A549 (cell line): ENCODE results near the gene L3MBTL2. TPM values are rescaled to one million over a fixed set of nuclear protein-coding genes. Genes with fewer than 3 reads are reported as not detected.

Experiments used
- ATAC-seq, 2 experiments: fragments of 200-7000 bp in 1 of 2; fragments of >200 bp in 1 of 2; cut with Nextera tagmentation in 1 of 2; cut with Tn5 transposase in 1 of 2; 3 replicates each; pipeline versions ENCODE4 v1.8.0 to v1.9.1; 2018 to 2020; ENCODE audit warnings: mild to moderate bottlenecking in 1 of 2, moderate library complexity in 1 of 2
- CTCF ChIA-PET: fragments of 300-600 bp; sonication (Branson Sonifier 250); formaldehyde crosslinking; extraction: SDS; loops from one replicate; lab custom pipeline; 2021; ENCODE audit warnings: antibody characterized with exemption, inconsistent platforms; lab: Yijun Ruan, JAX
- POLR2A ChIA-PET: fragments of 350-600 bp; formaldehyde crosslinking; extraction: SDS; loops from one replicate; lab custom pipeline; 2021; ENCODE audit warnings: antibody characterized with exemption, inconsistent platforms; lab: Yijun Ruan, JAX
- DNase-seq, 2 experiments: peaks; one replicate each; pipeline versions ENCODE4 v3.0.0 to v3.0.0-alpha.2; 2011 to 2016; ENCODE audit warnings: low read depth in 1 of 2, low spot score in 1 of 2
- FAIRE-seq: peaks from 2 replicates; lab custom pipeline; 2011; peaks lifted over from hg19 to GRCh38; lab: Jason Lieb, UNC
- H3K27ac ChIP-seq, 2 experiments: fragments of >200 bp; sonication (Bioruptor Twin); formaldehyde crosslinking; 3 replicates each; pipeline ENCODE4 v1.5.1; 2016 to 2017
- H3K4me1 ChIP-seq: fragments of >200 bp; sonication (Bioruptor Twin); formaldehyde crosslinking; 3 replicates; pipeline ENCODE4 v1.6.1; 2016
- H3K4me2 ChIP-seq: fragments of >200 bp; sonication (Bioruptor Twin); formaldehyde crosslinking; 3 replicates; pipeline ENCODE4 v1.6.1; 2016
- H3K4me3 ChIP-seq: fragments of >200 bp; sonication (Bioruptor Twin); formaldehyde crosslinking; 3 replicates; pipeline ENCODE4 v1.5.1; 2016
- H3K9me3 ChIP-seq: fragments of >200 bp; sonication (Bioruptor Twin); formaldehyde crosslinking; 3 replicates; pipeline ENCODE4 v1.6.1; 2016
- BHLHE40 ChIP-seq: IDR thresholded peaks from 2 replicates; pipeline ENCODE4 v1.6.1; 2012; ENCODE audit warnings: low read depth, low read length, inconsistent platforms
- CBX2 ChIP-seq: fragments of 200-600 bp; sonication (generic); IDR thresholded peaks from 2 replicates; pipeline ENCODE4 v1.6.1; 2016; ENCODE audit warnings: low read depth, mild to moderate bottlenecking, borderline replicate concordance
- ESRRA ChIP-seq: fragments of 150-350 bp; IDR thresholded peaks from 2 replicates; pipeline ENCODE4 v1.6.1; 2014; ENCODE audit warnings: mild to moderate bottlenecking, low read length, borderline replicate concordance
- FOXS1 ChIP-seq: fragments of 250-450 bp; sonication (Bioruptor Pico); IDR thresholded peaks from 2 replicates; pipeline ENCODE4 v1.5.0; 2020; ENCODE audit warnings: mild to moderate bottlenecking, moderate library complexity
- HDAC2 ChIP-seq: fragments of 200-600 bp; sonication (generic); IDR thresholded peaks from 2 replicates; pipeline ENCODE4 v1.6.1; 2016
- HEYL ChIP-seq: fragments of 250-450 bp; sonication (Bioruptor Pico); IDR thresholded peaks from 2 replicates; pipeline ENCODE4 v1.8.0; 2021; ENCODE audit warnings: mild to moderate bottlenecking, moderate library complexity
- HMGXB4 ChIP-seq: fragments of 250-450 bp; sonication (Bioruptor Pico); IDR thresholded peaks from 2 replicates; pipeline ENCODE4 v1.5.0; 2021; ENCODE audit warnings: mild to moderate bottlenecking, moderate library complexity, borderline replicate concordance
- KDM5A ChIP-seq: fragments of 200-600 bp; sonication (generic); IDR thresholded peaks from 2 replicates; pipeline ENCODE4 v1.6.1; 2016; ENCODE audit warnings: antibody characterized with exemption, mild to moderate bottlenecking
- MAX ChIP-seq: IDR thresholded peaks from 2 replicates; pipeline ENCODE4 v1.6.1; 2012
- MAZ ChIP-seq: fragments of 150-350 bp; IDR thresholded peaks from 2 replicates; pipeline ENCODE4 v1.6.1; 2014; ENCODE audit warnings: antibody characterized with exemption, low read depth, low read length, borderline replicate concordance
- MYC ChIP-seq: IDR thresholded peaks from 2 replicates; pipeline ENCODE4 v1.6.1; 2012; ENCODE audit warnings: mild to moderate bottlenecking, inconsistent platforms, low read length, improper control_type of control experiment, borderline replicate concordance
- NR3C1 ChIP-seq: fragments of >200 bp; sonication (Bioruptor Twin); formaldehyde crosslinking; IDR thresholded peaks from 3 replicates; pipeline ENCODE4 v1.6.1; 2017
- POLR2A ChIP-seq: IDR thresholded peaks from 2 replicates; pipeline ENCODE4 v1.6.1; 2012; ENCODE audit warnings: mild to moderate bottlenecking, low read length
- RFX5 ChIP-seq: fragments of 450-650 bp; IDR thresholded peaks from 2 replicates; pipeline ENCODE4 v1.7.1; 2014; ENCODE audit warnings: antibody characterized with exemption, mild to moderate bottlenecking, moderate library complexity
- SREBF2 ChIP-seq: fragments of 450-650 bp; IDR thresholded peaks from 2 replicates; pipeline ENCODE4 v1.6.1; 2014; ENCODE audit warnings: mild to moderate bottlenecking, moderate library complexity
- TFCP2L1 ChIP-seq: fragments of 250-450 bp; sonication (Bioruptor Pico); IDR thresholded peaks from 2 replicates; pipeline ENCODE4 v1.5.0; 2021; ENCODE audit warnings: mild to moderate bottlenecking
- TP53 ChIP-seq: fragments of 250-450 bp; sonication (Bioruptor Pico); IDR thresholded peaks from 2 replicates; pipeline ENCODE4 v1.5.0; 2021; ENCODE audit warnings: mild to moderate bottlenecking, moderate library complexity
- USF2 ChIP-seq: fragments of 450-650 bp; IDR thresholded peaks from 2 replicates; pipeline ENCODE4 v1.6.1; 2014; ENCODE audit warnings: antibody characterized with exemption
- ZFP36 ChIP-seq: fragments of 450-650 bp; IDR thresholded peaks from 2 replicates; pipeline ENCODE4 v1.6.1; 2014; ENCODE audit warnings: borderline replicate concordance; ENCODE audit not compliant: partially characterized antibody
- WGBS: methylation state at CpG from one replicate; pipeline ENCODE4 v1.1.6; 2017; ENCODE audit errors: missing lambda C conversion rate; 5-methylcytosine and 5-hydroxymethylcytosine counted together
- polyA plus RNA-seq, 4 experiments: library from polyadenylated mRNA; depleted of rRNA in 3 of 4; stranded (reverse); fragments of >200 nt; fragmentation: RNase III in 1 of 4; extraction: RNeasy Plus Mini Kit Qiagen cat#74134 plus additional on column Dnase treatment in 1 of 4; gene quantifications; 2 replicates in 3 of 4; 3 replicates in 1 of 4; pipeline ENCODE4 v1.2.3, GENCODE V29; 2011 to 2017
- TF ChIP-seq, protein P1 (sequence below): IDR thresholded peaks from 2 replicates; pipeline ENCODE4 v1.6.1; 2012; ENCODE audit warnings: low read depth, borderline replicate concordance
- TF ChIP-seq, protein P2 (sequence below): fragments of >200 bp; sonication (Bioruptor Twin); formaldehyde crosslinking; IDR thresholded peaks from 3 replicates; pipeline ENCODE4 v1.5.1; 2016
- TF ChIP-seq, protein P3 (sequence below): fragments of 150-350 bp; IDR thresholded peaks from 2 replicates; pipeline ENCODE4 v1.6.1; 2014; ENCODE audit warnings: low read depth, mild to moderate bottlenecking, low read length
- TF ChIP-seq, protein P4 (sequence below): fragments of 250-450 bp; sonication (Bioruptor Pico); IDR thresholded peaks from 2 replicates; pipeline ENCODE4 v1.5.0; 2020; ENCODE audit warnings: low read depth, mild to moderate bottlenecking, moderate library complexity

Gene L3MBTL2
- polyA plus RNA-seq, 2 of the 4 experiments (the other 2 are of a cell fraction) = 14.5 to 17.0 TPM

- WGBS = 94% methylated on average over 8 of the region's 8 CpGs
- FAIRE-seq (no peak), ATAC-seq (no peak), DNase-seq (no peak)
- no peak overlapping the region for H3K27ac ChIP-seq
- H3K9me3 ChIP-seq = no peaks in the 10 kb centered on the region
- H3K4me1 ChIP-seq = peaks cover 15% of the 10 kb centered on the region
- TF ChIP-seq USF2 (no peak), HMGXB4 (CRISPR knock-in tag) (no peak), ESRRA (no peak), MAZ (no peak), CBX2 (no peak), RFX5 (no peak), ZFP36 (no peak), BHLHE40 (no peak), TFCP2L1 (no peak)
- TF ChIP-seq, protein P1, sequence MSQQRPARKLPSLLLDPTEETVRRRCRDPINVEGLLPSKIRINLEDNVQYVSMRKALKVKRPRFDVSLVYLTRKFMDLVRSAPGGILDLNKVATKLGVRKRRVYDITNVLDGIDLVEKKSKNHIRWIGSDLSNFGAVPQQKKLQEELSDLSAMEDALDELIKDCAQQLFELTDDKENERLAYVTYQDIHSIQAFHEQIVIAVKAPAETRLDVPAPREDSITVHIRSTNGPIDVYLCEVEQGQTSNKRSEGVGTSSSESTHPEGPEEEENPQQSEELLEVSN = no peak
- TF ChIP-seq, protein P2, sequence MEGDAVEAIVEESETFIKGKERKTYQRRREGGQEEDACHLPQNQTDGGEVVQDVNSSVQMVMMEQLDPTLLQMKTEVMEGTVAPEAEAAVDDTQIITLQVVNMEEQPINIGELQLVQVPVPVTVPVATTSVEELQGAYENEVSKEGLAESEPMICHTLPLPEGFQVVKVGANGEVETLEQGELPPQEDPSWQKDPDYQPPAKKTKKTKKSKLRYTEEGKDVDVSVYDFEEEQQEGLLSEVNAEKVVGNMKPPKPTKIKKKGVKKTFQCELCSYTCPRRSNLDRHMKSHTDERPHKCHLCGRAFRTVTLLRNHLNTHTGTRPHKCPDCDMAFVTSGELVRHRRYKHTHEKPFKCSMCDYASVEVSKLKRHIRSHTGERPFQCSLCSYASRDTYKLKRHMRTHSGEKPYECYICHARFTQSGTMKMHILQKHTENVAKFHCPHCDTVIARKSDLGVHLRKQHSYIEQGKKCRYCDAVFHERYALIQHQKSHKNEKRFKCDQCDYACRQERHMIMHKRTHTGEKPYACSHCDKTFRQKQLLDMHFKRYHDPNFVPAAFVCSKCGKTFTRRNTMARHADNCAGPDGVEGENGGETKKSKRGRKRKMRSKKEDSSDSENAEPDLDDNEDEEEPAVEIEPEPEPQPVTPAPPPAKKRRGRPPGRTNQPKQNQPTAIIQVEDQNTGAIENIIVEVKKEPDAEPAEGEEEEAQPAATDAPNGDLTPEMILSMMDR = no peak
- ChIA-PET CTCF (interaction anchor here (1.2 kb wide), 1 partner anchor 14 kb away, joined by 4 read pairs; no protein-coding TSS in a partner anchor), POLR2A (no interaction called here)
- H3K4me3 ChIP-seq = no peak overlapping the region
- no peak overlapping the region for H3K4me2 ChIP-seq
Observed at GRCh38 chr22:41252365-41252764, 47.3 kb downstream of the L3MBTL2 start.

GRCh38 chr22:41254230-41254629 is 49.1 kb downstream of the L3MBTL2 start:
- ATAC-seq (no peak), DNase-seq (no peak), FAIRE-seq (no peak)
- WGBS = 98% methylated on average over 7 of the region's 7 CpGs
- Histone ChIP-seq H3K9me3 (no peaks in the 10 kb centered on the region), H3K4me1 (peaks cover 21% of the 10 kb centered on the region), H3K4me3 (no peak overlapping the region), H3K4me2 (no peak overlapping the region), H3K27ac (no peak overlapping the region)
- POLR2A ChIA-PET = no interaction called here
- no peak for TF ChIP-seq HDAC2
- no peak for TF ChIP-seq HEYL (CRISPR knock-in tag)
- no peak for TF ChIP-seq MYC
- TF ChIP-seq RFX5 = no peak
- no peak for TF ChIP-seq FOXS1
- TF ChIP-seq KDM5A = no peak
- no peak for TF ChIP-seq TP53 (CRISPR knock-in tag)
- TF ChIP-seq TFCP2L1 = no peak
- no peak for TF ChIP-seq NR3C1
- TF ChIP-seq, protein P3, sequence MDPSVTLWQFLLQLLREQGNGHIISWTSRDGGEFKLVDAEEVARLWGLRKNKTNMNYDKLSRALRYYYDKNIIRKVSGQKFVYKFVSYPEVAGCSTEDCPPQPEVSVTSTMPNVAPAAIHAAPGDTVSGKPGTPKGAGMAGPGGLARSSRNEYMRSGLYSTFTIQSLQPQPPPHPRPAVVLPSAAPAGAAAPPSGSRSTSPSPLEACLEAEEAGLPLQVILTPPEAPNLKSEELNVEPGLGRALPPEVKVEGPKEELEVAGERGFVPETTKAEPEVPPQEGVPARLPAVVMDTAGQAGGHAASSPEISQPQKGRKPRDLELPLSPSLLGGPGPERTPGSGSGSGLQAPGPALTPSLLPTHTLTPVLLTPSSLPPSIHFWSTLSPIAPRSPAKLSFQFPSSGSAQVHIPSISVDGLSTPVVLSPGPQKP = no peak
- TF ChIP-seq, protein P4, sequence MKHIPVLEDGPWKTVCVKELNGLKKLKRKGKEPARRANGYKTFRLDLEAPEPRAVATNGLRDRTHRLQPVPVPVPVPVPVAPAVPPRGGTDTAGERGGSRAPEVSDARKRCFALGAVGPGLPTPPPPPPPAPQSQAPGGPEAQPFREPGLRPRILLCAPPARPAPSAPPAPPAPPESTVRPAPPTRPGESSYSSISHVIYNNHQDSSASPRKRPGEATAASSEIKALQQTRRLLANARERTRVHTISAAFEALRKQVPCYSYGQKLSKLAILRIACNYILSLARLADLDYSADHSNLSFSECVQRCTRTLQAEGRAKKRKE = no peak
- TF ChIP-seq POLR2A = no peak
- no peak for TF ChIP-seq BHLHE40
- no peak for TF ChIP-seq SREBF2
- TF ChIP-seq MAX = no peak
- CTCF ChIA-PET = interaction anchor here (1.1 kb wide), 1 partner anchor 37 kb away, joined by 3 read pairs; no protein-coding TSS in a partner anchor
